ENCODE measurements around the gene MISP3.

GRCh38 chr19:14113762-14114414 is 41.3 kb downstream of the MISP3 start:
- TF ChIP-seq FOXA1 (IDR thresholded peaks at IDR 0.05), result no peak
- no peak for TF ChIP-seq ZNF384 (IDR thresholded peaks at IDR 0.05)
- no peak for TF ChIP-seq SUZ12 (IDR thresholded peaks at IDR 0.05)
- TF ChIP-seq SP1 (IDR thresholded peaks at IDR 0.05), result no peak
